Measurements from ENCODE around the gene TKTL2.

Gene TKTL2

GRCh38 chr4:163486321-163486720 lies 12.8 kb upstream of the TKTL2 start:
- H3K27ac ChIP-seq (ENCODE audit: low read depth, low read length) = no peak overlapping the region
- H3K79me2 ChIP-seq (ENCODE audit: control insufficient read depth, insufficient read depth, low read length, unreplicated experiment) = no peaks in the 10 kb centered on the region
- peaks cover 17% of the 10 kb centered on the region for H3K27me3 ChIP-seq (ENCODE audit: insufficient read depth, low read length)
- H3K4me1 ChIP-seq (ENCODE audit: control insufficient read depth, insufficient read depth, low read length, unreplicated experiment) = no peaks in the 10 kb centered on the region
- H3K4me3 ChIP-seq (ENCODE audit: low read depth, low read length) = no peak overlapping the region
- no peaks in the 10 kb centered on the region for H3K36me3 ChIP-seq (ENCODE audit: insufficient read depth, low read length)
- no peak overlapping the region for H2AFZ ChIP-seq (ENCODE audit: low read length, unreplicated experiment)

- Histone ChIP-seq H3K36me3 (ENCODE audit: insufficient read depth, low read length) (no peaks in the 10 kb centered on the region), H3K27ac (ENCODE audit: low read depth, low read length) (no peak overlapping the region), H3K4me1 (ENCODE audit: control insufficient read depth, insufficient read depth, low read length, unreplicated experiment) (no peaks in the 10 kb centered on the region), H3K27me3 (ENCODE audit: insufficient read depth, low read length) (peaks cover 22% of the 10 kb centered on the region), H3K4me3 (ENCODE audit: low read depth, low read length) (no peak overlapping the region), H3K79me2 (ENCODE audit: control insufficient read depth, insufficient read depth, low read length, unreplicated experiment) (no peaks in the 10 kb centered on the region), H2AFZ (ENCODE audit: low read length, unreplicated experiment) (no peak overlapping the region)
Observed at GRCh38 chr4:163485589-163485988, 12.0 kb upstream of the TKTL2 start.

- H3K27ac ChIP-seq (ENCODE audit: low read depth, low read length) = no peak overlapping the region
- H2AFZ ChIP-seq (ENCODE audit: low read length, unreplicated experiment) = no peak overlapping the region
- no peak overlapping the region for H3K4me3 ChIP-seq (ENCODE audit: low read depth, low read length)
- no peaks in the 10 kb centered on the region for H3K4me1 ChIP-seq (ENCODE audit: control insufficient read depth, insufficient read depth, low read length, unreplicated experiment)
- no peaks in the 10 kb centered on the region for H3K79me2 ChIP-seq (ENCODE audit: control insufficient read depth, insufficient read depth, low read length, unreplicated experiment)
- H3K36me3 ChIP-seq (ENCODE audit: insufficient read depth, low read length) = no peaks in the 10 kb centered on the region
- H3K27me3 ChIP-seq (ENCODE audit: insufficient read depth, low read length) = peaks cover 22% of the 10 kb centered on the region
Observed at GRCh38 chr4:163484906-163485305, 11.4 kb upstream of the TKTL2 start.

- no peaks in the 10 kb centered on the region for H3K79me2 ChIP-seq (ENCODE audit: control insufficient read depth, insufficient read depth, low read length, unreplicated experiment)
- peaks cover 20% of the 10 kb centered on the region; the same call in 1 of the 2 replicates for H3K27me3 ChIP-seq (ENCODE audit: insufficient read depth, low read length)
- no peak overlapping the region for H3K4me3 ChIP-seq (ENCODE audit: low read depth, low read length)
- no peak overlapping the region for H2AFZ ChIP-seq (ENCODE audit: low read length, unreplicated experiment)
- no peaks in the 10 kb centered on the region for H3K4me1 ChIP-seq (ENCODE audit: control insufficient read depth, insufficient read depth, low read length, unreplicated experiment)
- no peak overlapping the region for H3K27ac ChIP-seq (ENCODE audit: low read depth, low read length)
- no peaks in the 10 kb centered on the region for H3K36me3 ChIP-seq (ENCODE audit: insufficient read depth, low read length)
Observed at GRCh38 chr4:163482190-163482589, 8.6 kb upstream of the TKTL2 start.

GRCh38 chr4:163476761-163477438 lies 3.3 kb upstream of the TKTL2 start:
- peaks cover 37% of the 10 kb centered on the region for H3K27me3 ChIP-seq (ENCODE audit: insufficient read depth, low read length)
- no peaks in the 10 kb centered on the region for H3K36me3 ChIP-seq (ENCODE audit: insufficient read depth, low read length)
- no peak overlapping the region for H2AFZ ChIP-seq (ENCODE audit: low read length, unreplicated experiment)
- no peaks in the 10 kb centered on the region for H3K4me1 ChIP-seq (ENCODE audit: control insufficient read depth, insufficient read depth, low read length, unreplicated experiment)
- H3K27ac ChIP-seq (ENCODE audit: low read depth, low read length) = no peak overlapping the region
- no peak overlapping the region for H3K4me3 ChIP-seq (ENCODE audit: low read depth, low read length)
- no peaks in the 10 kb centered on the region for H3K79me2 ChIP-seq (ENCODE audit: control insufficient read depth, insufficient read depth, low read length, unreplicated experiment)

- Histone ChIP-seq H2AFZ (ENCODE audit: low read length, unreplicated experiment) (no peak overlapping the region), H3K79me2 (ENCODE audit: control insufficient read depth, insufficient read depth, low read length, unreplicated experiment) (no peaks in the 10 kb centered on the region), H3K27ac (ENCODE audit: low read depth, low read length) (no peak overlapping the region), H3K4me3 (ENCODE audit: low read depth, low read length) (no peak overlapping the region), H3K27me3 (ENCODE audit: insufficient read depth, low read length) (peaks cover 55% of the 10 kb centered on the region), H3K36me3 (ENCODE audit: insufficient read depth, low read length) (no peaks in the 10 kb centered on the region), H3K4me1 (ENCODE audit: control insufficient read depth, insufficient read depth, low read length, unreplicated experiment) (no peaks in the 10 kb centered on the region)
Observed at GRCh38 chr4:163474027-163474426, 473 bp upstream of the TKTL2 start.

- Histone ChIP-seq H3K4me3 (ENCODE audit: low read depth, low read length) (no peak overlapping the region), H3K4me1 (ENCODE audit: control insufficient read depth, insufficient read depth, low read length, unreplicated experiment) (no peaks in the 10 kb centered on the region), H3K27me3 (ENCODE audit: insufficient read depth, low read length) (peaks cover 56% of the 10 kb centered on the region), H3K79me2 (ENCODE audit: control insufficient read depth, insufficient read depth, low read length, unreplicated experiment) (no peaks in the 10 kb centered on the region), H3K27ac (ENCODE audit: low read depth, low read length) (no peak overlapping the region), H3K36me3 (ENCODE audit: insufficient read depth, low read length) (no peaks in the 10 kb centered on the region), H2AFZ (ENCODE audit: low read length, unreplicated experiment) (no peak overlapping the region)
Observed at GRCh38 chr4:163473130-163473529, 424 bp downstream of the TKTL2 start.

- Histone ChIP-seq H3K27ac (ENCODE audit: low read depth, low read length) (no peak overlapping the region), H3K4me3 (ENCODE audit: low read depth, low read length) (no peak overlapping the region), H3K4me1 (ENCODE audit: control insufficient read depth, insufficient read depth, low read length, unreplicated experiment) (no peaks in the 10 kb centered on the region), H3K36me3 (ENCODE audit: insufficient read depth, low read length) (no peaks in the 10 kb centered on the region), H3K27me3 (ENCODE audit: insufficient read depth, low read length) (peaks cover 53% of the 10 kb centered on the region), H2AFZ (ENCODE audit: low read length, unreplicated experiment) (no peak overlapping the region), H3K79me2 (ENCODE audit: control insufficient read depth, insufficient read depth, low read length, unreplicated experiment) (no peaks in the 10 kb centered on the region)
Observed at GRCh38 chr4:163470391-163470790, 3.2 kb downstream of the TKTL2 start.

- H3K27ac ChIP-seq (ENCODE audit: low read depth, low read length) = no peak overlapping the region
- H3K79me2 ChIP-seq (ENCODE audit: control insufficient read depth, insufficient read depth, low read length, unreplicated experiment) = no peaks in the 10 kb centered on the region
- H2AFZ ChIP-seq (ENCODE audit: low read length, unreplicated experiment) = no peak overlapping the region
Observed at GRCh38 chr4:163467082-163467770, 6.3 kb downstream of the TKTL2 start.

GRCh38 chr4:163462556-163462955 lies 11.0 kb downstream of the TKTL2 start:
- peaks cover 30% of the 10 kb centered on the region for H3K27me3 ChIP-seq (ENCODE audit: insufficient read depth, low read length)
- H2AFZ ChIP-seq (ENCODE audit: low read length, unreplicated experiment) = no peak overlapping the region
- H3K79me2 ChIP-seq (ENCODE audit: control insufficient read depth, insufficient read depth, low read length, unreplicated experiment) = no peaks in the 10 kb centered on the region
- no peaks in the 10 kb centered on the region for H3K36me3 ChIP-seq (ENCODE audit: insufficient read depth, low read length)
- H3K27ac ChIP-seq (ENCODE audit: low read depth, low read length) = no peak overlapping the region
- no peak overlapping the region for H3K4me3 ChIP-seq (ENCODE audit: low read depth, low read length)
- H3K4me1 ChIP-seq (ENCODE audit: control insufficient read depth, insufficient read depth, low read length, unreplicated experiment) = no peaks in the 10 kb centered on the region

More at GRCh38 chr4:163467082-163467770, 6.3 kb downstream of the TKTL2 start:
- Histone ChIP-seq H3K4me1 (ENCODE audit: control insufficient read depth, insufficient read depth, low read length, unreplicated experiment) (no peaks in the 10 kb centered on the region), H3K27me3 (ENCODE audit: insufficient read depth, low read length) (peaks cover 54% of the 10 kb centered on the region), H3K36me3 (ENCODE audit: insufficient read depth, low read length) (no peaks in the 10 kb centered on the region), H3K4me3 (ENCODE audit: low read depth, low read length) (no peak overlapping the region)
